Bronchial epithelial cell (primary cell): Measurements from ENCODE around the gene MPP3. TPM values are rescaled to one million over a fixed set of nuclear protein-coding genes. Genes with fewer than 3 reads are reported as not detected.
A peak's percentile ranks its signal among the peaks of the same experiment; 100 is the strongest.

ENCODE experiments used
- DNase-seq: peaks from one replicate; pipeline ENCODE4 v3.0.0-alpha.2; 2010; ENCODE audit warnings: low read depth
- FAIRE-seq: peaks from 2 replicates; lab custom pipeline; 2011; peaks lifted over from hg19 to GRCh38; lab: Jason Lieb, UNC
- H3K27me3 ChIP-seq: 2 replicates; pipeline ENCODE4 v1.5.1; 2011; ENCODE audit warnings: low read length; ENCODE audit not compliant: control insufficient read depth, insufficient read depth
- H3K36me3 ChIP-seq: 2 replicates; pipeline ENCODE4 v1.5.1; 2011; ENCODE audit warnings: low read length; ENCODE audit not compliant: control insufficient read depth, insufficient read depth
- H3K4me3 ChIP-seq: 2 replicates; pipeline ENCODE4 v1.5.1; 2011; ENCODE audit warnings: mild to moderate bottlenecking, low read depth, low read length, control low read depth
- total RNA-seq: library from RNA; depleted of rRNA; stranded (reverse); fragments of >200 nt; gene quantifications from 2 replicates; pipeline ENCODE4 v1.2.1, GENCODE V29; 2014
- TF ChIP-seq, protein P1 (sequence below): IDR thresholded peaks from 2 replicates; pipeline ENCODE4 v1.5.1; 2011; ENCODE audit warnings: mild to moderate bottlenecking, moderate library complexity, low read length, control low read depth, inconsistent platforms; ENCODE audit not compliant: insufficient read depth, severe bottlenecking

The MPP3 gene
- total RNA-seq, 1 donor from 2014 or later: 9.7 TPM

DNA sequence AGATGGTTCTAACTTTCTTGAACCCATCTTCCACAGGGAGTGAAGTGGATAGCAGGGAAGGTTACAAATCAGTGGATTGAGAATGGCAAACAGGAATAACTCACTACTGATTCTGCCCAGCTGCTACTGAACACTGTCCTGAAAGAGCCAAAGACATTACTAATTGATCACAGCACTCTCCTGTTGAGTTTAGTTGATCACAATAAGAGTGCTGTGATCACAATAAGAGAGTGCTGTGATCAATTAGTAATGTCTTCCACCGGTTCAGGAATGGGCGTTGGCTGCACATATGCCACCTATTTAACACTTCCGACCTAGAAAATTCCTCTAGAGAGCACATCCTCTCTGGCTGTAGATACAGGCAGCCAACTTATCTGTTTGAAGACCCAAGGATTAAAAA, 41.4 kb downstream of the MPP3 start:
- FAIRE-seq (no peak), DNase-seq (peak; percentile 82)
- H3K27me3 ChIP-seq: no peaks in the 10 kb centered on the region
- H3K36me3 ChIP-seq: no peaks in the 10 kb centered on the region
- no peak overlapping the region for H3K4me3 ChIP-seq
- TF ChIP-seq, protein P1, sequence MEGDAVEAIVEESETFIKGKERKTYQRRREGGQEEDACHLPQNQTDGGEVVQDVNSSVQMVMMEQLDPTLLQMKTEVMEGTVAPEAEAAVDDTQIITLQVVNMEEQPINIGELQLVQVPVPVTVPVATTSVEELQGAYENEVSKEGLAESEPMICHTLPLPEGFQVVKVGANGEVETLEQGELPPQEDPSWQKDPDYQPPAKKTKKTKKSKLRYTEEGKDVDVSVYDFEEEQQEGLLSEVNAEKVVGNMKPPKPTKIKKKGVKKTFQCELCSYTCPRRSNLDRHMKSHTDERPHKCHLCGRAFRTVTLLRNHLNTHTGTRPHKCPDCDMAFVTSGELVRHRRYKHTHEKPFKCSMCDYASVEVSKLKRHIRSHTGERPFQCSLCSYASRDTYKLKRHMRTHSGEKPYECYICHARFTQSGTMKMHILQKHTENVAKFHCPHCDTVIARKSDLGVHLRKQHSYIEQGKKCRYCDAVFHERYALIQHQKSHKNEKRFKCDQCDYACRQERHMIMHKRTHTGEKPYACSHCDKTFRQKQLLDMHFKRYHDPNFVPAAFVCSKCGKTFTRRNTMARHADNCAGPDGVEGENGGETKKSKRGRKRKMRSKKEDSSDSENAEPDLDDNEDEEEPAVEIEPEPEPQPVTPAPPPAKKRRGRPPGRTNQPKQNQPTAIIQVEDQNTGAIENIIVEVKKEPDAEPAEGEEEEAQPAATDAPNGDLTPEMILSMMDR: no peak

- no peak overlapping the region for H3K4me3 ChIP-seq
- FAIRE-seq (no peak), DNase-seq (peak; percentile 48)
These were observed 42.5 kb downstream of the MPP3 start for GRCh38 chr17:43790311-43790940.

DNA sequence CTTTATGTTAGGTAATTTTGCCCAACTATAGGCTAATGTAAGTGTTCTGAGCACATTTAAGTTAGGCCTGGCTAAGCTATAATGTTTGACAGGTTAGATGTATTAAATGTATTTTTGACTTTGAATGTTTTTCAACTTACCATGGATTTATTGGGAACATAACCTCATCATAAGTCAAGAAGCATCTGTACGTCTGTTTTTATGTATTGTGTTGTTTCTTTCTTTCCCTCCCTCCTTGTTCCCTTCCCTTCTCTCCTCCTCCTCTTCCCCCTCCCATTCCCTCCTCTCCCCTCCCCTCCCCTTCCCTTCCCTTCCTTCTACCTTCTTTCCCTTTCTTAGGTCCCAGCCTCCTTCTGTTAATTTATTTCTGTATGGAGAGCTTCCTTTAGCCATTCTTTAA, 43.5 kb downstream of the MPP3 start:
- FAIRE-seq (no peak), DNase-seq (no peak)
- Histone ChIP-seq H3K4me3 (no peak overlapping the region), H3K27me3 (no peaks in the 10 kb centered on the region), H3K36me3 (no peaks in the 10 kb centered on the region)
- TF ChIP-seq, protein P1: no peak

More at GRCh38 chr17:43790311-43790940, 42.5 kb downstream of the MPP3 start:
- Histone ChIP-seq H3K27me3 (no peaks in the 10 kb centered on the region), H3K36me3 (no peaks in the 10 kb centered on the region)
- TF ChIP-seq, protein P1: peak; percentile 65

DNA sequence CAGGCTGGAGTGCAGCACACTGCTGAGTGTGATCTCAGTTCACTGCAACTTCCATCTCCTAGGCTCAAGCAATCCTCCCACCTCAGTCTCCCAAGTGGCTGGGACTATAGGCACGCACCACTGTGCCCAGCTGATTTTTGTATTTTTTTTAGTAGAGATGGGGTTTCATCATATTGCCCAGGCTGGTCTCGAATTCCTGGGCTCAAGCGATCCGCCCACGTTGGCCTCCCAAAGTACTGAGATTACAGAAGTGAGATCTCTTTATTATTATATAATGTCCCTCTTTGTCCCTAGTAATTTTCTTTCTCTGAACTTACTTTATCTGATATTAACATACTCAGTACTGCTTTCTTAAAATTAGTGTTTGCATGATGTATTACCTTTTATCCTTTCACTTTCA, 44.4 kb downstream of the MPP3 start:
- DNase-seq (no peak), FAIRE-seq (no peak)
- H3K36me3 ChIP-seq: no peaks in the 10 kb centered on the region
- no peaks in the 10 kb centered on the region for H3K27me3 ChIP-seq
- TF ChIP-seq, protein P1: no peak
- H3K4me3 ChIP-seq: no peak overlapping the region

GRCh38 chr17:43787728-43788127, 45.2 kb downstream of the MPP3 start:
- DNase-seq: peak; percentile 17
- H3K4me3 ChIP-seq: no peak overlapping the region
- no peaks in the 10 kb centered on the region for H3K27me3 ChIP-seq
- TF ChIP-seq, protein P1: no peak
- H3K36me3 ChIP-seq: no peaks in the 10 kb centered on the region
- no peak for FAIRE-seq

- Histone ChIP-seq H3K4me3 (no peak overlapping the region), H3K27me3 (no peaks in the 10 kb centered on the region), H3K36me3 (no peaks in the 10 kb centered on the region)
- TF ChIP-seq, protein P1: no peak
- FAIRE-seq: no peak
- DNase-seq: peak; percentile 54
These were observed 48.3 kb downstream of the MPP3 start for GRCh38 chr17:43784628-43785101.
